Measurements from ENCODE around the gene TMEM132A.

DNA sequence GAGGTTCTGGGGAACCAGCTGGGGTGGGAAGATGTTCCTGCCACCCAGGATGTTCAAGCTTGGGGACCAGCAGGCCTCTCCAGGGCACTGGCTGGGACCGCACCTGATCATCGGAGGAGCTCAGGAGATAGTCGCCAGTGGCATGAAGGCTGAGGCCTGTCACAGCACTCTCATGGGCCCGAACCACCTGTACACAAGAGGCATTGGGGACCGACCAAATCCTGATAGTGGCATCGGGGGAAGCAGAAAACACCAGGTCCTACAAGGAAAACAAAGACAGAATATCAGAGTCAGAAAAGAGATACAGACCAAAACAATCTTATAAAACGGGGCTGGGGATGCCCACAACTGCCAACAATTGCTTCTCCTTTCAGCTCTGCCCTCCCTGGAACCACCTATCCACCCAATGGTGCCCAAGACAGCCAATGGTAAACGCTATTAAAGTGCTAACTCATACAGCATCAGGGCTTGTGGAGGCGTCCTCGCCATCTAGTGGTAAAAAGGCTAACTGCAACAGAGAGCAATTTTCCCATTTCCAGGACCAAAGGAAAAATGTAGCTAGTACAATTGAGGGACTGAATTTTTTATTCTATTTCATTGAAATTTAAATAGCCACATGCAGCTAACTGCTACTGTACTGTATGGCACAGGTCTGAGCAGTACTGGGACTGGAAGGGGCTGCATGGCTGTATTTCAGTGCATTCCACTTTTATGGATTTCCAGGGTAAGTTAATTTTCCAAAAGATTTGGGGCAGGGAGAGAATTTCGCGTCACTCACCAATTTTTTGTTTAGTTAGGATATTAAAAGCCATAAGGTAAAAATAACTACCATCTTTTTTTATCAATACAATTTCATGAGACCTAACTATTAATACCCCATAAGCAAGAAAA, 25.0 kb upstream of the TMEM132A start:
- TF ChIP-seq CTCF (IDR thresholded peaks at IDR 0.05; ENCODE audit: borderline replicate concordance, extremely low read depth, low read length, poor library complexity, severe bottlenecking) (peak; percentile 99), EZH2 (IDR thresholded peaks at IDR 0.05; ENCODE audit: borderline replicate concordance, low read depth, low read length, severe bottlenecking) (no peak)

Measured in DND-41 (cell line).